Measurements from ENCODE around the gene TMEM242.

- TF ChIP-seq POLR2A (IDR thresholded peaks at IDR 0.05; ENCODE audit: control extremely low read depth in 1 of 2, low read depth in 2 of 2, low read length in 2 of 2) (no peak), RAD21 (IDR thresholded peaks at IDR 0.05 in 1 of 2, conservative IDR thresholded peaks at IDR 0.05 in 1 of 2; ENCODE audit: low read depth in 2 of 2, low read length in 2 of 2) (no peak), CTCF (IDR thresholded peaks at IDR 0.05; ENCODE audit: control extremely low read depth in 1 of 3, insufficient read depth in 1 of 3, low read depth in 1 of 3, low read length in 3 of 3) (no peak), EZH2 (IDR thresholded peaks at IDR 0.05; ENCODE audit: low read depth, low read length, severe bottlenecking) (no peak), POLR2AphosphoS5 (IDR thresholded peaks at IDR 0.05; ENCODE audit: low read depth, low read length) (no peak), CHD2 (IDR thresholded peaks at IDR 0.05; ENCODE audit: low read length) (no peak)
Observed at GRCh38 chr6:157316871-157317814, 6.2 kb downstream of the TMEM242 start.

Measured in H1 (cell line).